Omental fat pad (tissue), 4 donors: ENCODE measurements around the gene LIPA. TPM values are rescaled to one million over a fixed set of nuclear protein-coding genes. Genes with fewer than 3 reads are reported as not detected.
"Not testable (repeated sequence)": the region's sequence is repeated elsewhere in the genome, so short reads cannot be mapped to it uniquely, and the experiment has no call there.

ENCODE experiments used
- ATAC-seq: fragments of 150-250 bp; one replicate; pipeline ENCODE4 v1.9.1; 2016; ENCODE audit warnings: mild to moderate bottlenecking, moderate library complexity; ENCODE audit not compliant: low FRiP score
- DNase-seq: peaks from one replicate; pipeline ENCODE4 v3.0.0-alpha.2; 2019; ENCODE audit warnings: low spot score
- total RNA-seq, 4 donors: library from RNA; depleted of rRNA; stranded (reverse); fragments of >200 nt; gene quantifications; one replicate each; pipeline ENCODE4 v1.1.0, GENCODE V29; 2016
- TF ChIP-seq, protein P1 (sequence below), 3 donors: fragments of 450-650 bp; IDR thresholded peaks; one replicate each; pipeline ENCODE4 v1.5.1; 2016 to 2017; ENCODE audit warnings: antibody characterized with exemption in 3 of 3, mild to moderate bottlenecking in 3 of 3, moderate library complexity in 2 of 3

LIPA gene
- total RNA-seq, 4 donors from 2014 or later: 77.0 to 354 (median 105) TPM

GRCh38 chr10:89294721-89295239 is 43.2 kb upstream of the LIPA start:
- DNase-seq (no peak), ATAC-seq (no peak)
- TF ChIP-seq, protein P1, sequence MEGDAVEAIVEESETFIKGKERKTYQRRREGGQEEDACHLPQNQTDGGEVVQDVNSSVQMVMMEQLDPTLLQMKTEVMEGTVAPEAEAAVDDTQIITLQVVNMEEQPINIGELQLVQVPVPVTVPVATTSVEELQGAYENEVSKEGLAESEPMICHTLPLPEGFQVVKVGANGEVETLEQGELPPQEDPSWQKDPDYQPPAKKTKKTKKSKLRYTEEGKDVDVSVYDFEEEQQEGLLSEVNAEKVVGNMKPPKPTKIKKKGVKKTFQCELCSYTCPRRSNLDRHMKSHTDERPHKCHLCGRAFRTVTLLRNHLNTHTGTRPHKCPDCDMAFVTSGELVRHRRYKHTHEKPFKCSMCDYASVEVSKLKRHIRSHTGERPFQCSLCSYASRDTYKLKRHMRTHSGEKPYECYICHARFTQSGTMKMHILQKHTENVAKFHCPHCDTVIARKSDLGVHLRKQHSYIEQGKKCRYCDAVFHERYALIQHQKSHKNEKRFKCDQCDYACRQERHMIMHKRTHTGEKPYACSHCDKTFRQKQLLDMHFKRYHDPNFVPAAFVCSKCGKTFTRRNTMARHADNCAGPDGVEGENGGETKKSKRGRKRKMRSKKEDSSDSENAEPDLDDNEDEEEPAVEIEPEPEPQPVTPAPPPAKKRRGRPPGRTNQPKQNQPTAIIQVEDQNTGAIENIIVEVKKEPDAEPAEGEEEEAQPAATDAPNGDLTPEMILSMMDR (IDR thresholded peaks at IDR 0.05): no peak

DNA sequence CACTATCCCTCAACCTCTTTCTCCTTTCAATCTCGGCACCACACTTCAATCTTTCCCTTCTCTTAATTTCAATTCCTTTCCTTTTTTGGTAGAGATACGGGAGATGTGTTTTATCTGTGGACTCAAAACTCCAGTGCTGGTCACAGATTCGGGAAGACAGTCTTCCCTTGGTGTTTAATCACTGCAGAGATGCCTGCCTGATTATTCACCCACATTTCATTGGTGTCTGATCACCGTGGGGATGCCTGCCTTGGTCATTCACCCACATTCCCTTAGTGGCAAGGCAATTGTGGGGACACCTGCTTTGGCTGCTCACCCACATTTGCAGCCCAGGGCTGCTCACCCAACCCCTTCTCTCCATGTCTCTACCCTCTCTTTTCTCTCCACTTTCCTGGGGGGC is 33.7 kb upstream of the LIPA start:
- not testable (repeated sequence) for ATAC-seq, DNase-seq

GRCh38 chr10:89284711-89285110 is 33.1 kb upstream of the LIPA start:
- not testable (repeated sequence) for DNase-seq, ATAC-seq

DNA sequence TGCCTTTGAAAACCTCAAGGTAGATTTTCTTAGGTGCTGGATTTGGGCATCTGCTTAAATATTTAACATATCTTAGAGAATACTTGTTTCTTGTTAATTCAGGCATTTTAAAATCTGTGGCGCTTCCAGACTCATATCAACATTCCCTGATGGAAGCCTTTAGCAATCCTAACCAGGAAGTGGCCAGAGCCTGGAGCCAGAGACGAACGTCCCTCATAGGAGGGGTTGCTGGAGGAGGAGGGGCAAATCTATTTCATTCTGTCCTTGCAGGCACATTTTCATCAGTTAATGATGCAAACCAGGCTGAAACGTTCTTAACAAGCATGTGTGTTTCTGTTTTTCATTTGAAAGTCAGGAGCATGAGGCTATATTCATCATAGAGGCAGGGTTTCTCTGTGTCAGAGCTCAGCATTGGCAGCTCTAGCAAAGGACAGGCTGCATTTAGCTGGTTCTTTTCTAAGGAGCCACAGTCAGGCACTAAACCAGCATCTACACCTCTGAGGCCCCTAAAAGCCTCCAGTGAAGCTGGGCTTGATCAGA is 32.4 kb upstream of the LIPA start:
- TF ChIP-seq, protein P1 (IDR thresholded peaks at IDR 0.05): no peak
- ATAC-seq: peak; percentile 89
- no peak for DNase-seq

GRCh38 chr10:89283025-89283935 is 31.7 kb upstream of the LIPA start:
- DNase-seq (no peak), ATAC-seq (peak; percentile 54)
- TF ChIP-seq, protein P1 (IDR thresholded peaks at IDR 0.05): no peak

- ATAC-seq (no peak), DNase-seq (no peak)
- TF ChIP-seq, protein P1 (IDR thresholded peaks at IDR 0.05): no peak
Measured at GRCh38 chr10:89281606-89282395, 30.2 kb upstream of the LIPA start.

GRCh38 chr10:89280508-89280907 is 28.9 kb upstream of the LIPA start:
- no peak for ATAC-seq
- DNase-seq: no peak
- TF ChIP-seq, protein P1 (IDR thresholded peaks at IDR 0.05): no peak
